ENCODE measurements around the gene GPX4. TPM values are rescaled to one million over a fixed set of nuclear protein-coding genes. Genes with fewer than 3 reads are reported as not detected.

The GPX4 gene
- total RNA-seq, 1 donor from 2014 or later: 204 TPM

DNA sequence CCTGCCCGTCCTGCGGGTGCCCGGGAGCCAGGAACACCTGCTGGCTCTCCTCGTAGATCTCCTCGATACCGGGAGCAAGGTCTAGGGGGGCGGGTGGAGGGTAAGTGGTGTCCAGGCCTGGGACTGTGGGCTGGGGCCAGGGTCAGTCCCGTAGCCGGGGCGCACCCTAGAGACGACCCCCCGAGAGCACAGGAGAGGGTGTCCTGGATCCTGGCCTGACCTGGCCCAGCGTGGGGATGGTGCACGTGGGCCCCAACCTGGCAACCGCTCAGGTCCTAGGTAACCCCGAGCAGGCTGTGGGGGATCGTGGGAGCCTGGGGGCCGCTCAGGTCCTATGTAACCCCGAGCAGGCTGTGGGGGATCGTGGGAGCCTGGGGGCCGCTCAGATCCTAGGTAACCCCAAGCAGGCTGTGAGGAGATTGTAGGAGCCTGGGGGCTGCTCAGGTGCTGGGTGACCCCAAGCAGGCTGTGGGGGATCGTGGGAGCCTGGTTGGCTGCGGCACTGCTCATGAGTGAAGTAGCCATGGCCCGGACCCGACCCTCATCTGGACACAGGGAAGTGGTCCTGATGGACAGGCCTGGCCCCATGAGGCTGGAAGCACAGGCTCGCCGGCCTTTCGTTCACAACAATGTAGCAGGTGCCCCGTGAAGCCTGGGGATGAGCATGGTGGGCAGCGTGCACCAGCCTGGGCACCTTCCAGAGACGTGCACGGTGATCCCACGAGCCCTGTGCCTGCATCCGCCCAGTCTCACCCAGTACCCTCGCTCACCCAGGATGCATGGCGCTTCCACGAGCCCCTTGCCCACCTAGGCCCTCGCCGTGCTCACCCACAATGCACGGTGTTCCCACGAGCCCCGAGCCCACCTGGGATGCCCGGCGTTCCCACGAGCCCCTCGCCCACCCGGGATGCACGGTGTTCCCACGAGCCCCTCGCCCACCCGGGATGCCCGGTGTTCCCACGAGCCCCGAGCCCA, 6.2 kb downstream of the GPX4 start:
- no peak overlapping the region for H3K27ac Mint-ChIP-seq
- no peak for DNase-seq (ENCODE audit: extremely low spot score, unreplicated experiment)
- H3K4me3 Mint-ChIP-seq: no peak overlapping the region
- no peaks in the 10 kb centered on the region for H3K9me3 Mint-ChIP-seq
- no peaks in the 10 kb centered on the region for H3K27me3 Mint-ChIP-seq
- TF ChIP-seq, protein P1, sequence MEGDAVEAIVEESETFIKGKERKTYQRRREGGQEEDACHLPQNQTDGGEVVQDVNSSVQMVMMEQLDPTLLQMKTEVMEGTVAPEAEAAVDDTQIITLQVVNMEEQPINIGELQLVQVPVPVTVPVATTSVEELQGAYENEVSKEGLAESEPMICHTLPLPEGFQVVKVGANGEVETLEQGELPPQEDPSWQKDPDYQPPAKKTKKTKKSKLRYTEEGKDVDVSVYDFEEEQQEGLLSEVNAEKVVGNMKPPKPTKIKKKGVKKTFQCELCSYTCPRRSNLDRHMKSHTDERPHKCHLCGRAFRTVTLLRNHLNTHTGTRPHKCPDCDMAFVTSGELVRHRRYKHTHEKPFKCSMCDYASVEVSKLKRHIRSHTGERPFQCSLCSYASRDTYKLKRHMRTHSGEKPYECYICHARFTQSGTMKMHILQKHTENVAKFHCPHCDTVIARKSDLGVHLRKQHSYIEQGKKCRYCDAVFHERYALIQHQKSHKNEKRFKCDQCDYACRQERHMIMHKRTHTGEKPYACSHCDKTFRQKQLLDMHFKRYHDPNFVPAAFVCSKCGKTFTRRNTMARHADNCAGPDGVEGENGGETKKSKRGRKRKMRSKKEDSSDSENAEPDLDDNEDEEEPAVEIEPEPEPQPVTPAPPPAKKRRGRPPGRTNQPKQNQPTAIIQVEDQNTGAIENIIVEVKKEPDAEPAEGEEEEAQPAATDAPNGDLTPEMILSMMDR (conservative IDR thresholded peaks at IDR 0.05): no peak
- H3K4me1 Mint-ChIP-seq (ENCODE audit: unreplicated experiment): no peaks in the 10 kb centered on the region
- H3K36me3 Mint-ChIP-seq: no peaks in the 10 kb centered on the region

DNA sequence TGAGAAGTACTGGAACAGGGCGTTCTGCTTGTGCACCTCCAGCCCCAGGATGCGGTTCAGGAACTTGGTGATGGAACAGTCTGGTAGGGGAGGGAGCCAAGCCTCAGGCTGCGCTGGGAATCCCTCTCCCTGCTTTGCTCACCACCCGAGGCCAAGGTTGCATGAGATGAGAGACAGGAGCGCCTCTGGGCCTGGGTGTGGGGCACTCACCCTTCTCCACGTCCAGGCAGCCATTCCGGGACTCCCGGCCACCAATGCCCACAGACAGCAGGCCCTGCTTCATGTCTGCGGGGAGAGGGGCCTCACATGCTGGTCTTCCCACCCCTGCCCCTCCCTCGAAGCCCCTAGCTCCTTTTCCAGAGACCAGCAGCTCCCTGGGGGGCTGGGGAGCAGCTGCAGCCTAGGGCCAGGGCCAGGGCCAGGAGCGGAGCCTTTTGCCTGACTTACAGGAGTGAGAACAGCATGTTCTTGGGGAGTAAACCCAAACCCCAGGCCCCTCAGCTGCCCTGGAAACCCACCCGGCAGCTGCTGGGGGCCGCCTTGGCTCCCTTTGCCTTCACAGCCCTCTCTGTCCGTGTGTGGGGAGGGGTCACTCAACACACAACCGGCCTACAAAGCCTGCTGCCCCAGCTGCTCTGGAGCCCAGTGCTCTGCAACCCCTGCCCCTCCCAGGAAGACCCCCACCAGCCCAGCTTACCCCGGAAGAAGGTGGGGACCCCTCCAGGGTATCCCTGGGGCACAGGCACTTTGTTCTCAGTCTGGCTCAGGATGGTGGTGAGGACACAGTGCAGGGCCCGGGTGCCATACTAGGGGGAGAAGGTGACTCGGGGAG, 7.2 kb downstream of the GPX4 start:
- H3K27ac Mint-ChIP-seq: no peak overlapping the region
- H3K4me1 Mint-ChIP-seq (ENCODE audit: unreplicated experiment): no peaks in the 10 kb centered on the region

DNA sequence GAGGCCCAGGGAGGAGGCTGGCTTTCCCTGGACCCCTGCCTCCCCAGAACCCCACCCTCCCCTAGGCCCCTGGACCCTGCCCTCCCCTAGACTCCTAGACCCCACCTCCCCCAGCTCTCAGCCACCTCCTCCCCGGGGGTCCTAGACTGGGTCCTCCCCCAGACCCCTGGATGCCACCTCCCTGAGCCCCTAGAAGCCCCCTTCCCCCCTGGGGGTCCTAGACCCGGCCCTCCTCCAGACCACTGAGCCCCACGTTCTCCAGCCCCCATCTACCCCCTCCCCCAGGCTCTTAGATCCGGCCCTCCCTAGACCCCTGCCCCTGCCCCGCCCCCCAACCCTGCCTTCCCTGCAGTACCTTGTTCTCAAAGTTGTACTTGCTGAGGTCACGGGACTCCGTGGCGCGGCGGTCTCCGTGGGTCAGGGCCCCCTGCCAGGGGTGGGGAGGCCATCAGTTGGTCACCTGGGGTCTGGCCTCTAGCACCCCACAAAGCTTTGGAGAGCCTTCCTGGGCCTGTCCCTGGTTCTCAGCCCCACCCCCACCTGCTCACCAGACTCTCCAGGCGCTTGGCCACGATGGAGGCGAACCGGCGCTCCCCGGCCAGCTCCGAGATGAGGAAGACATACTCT, 8.0 kb downstream of the GPX4 start:
- H3K27me3 Mint-ChIP-seq: no peaks in the 10 kb centered on the region

More for the DNA sequence above, 7.2 kb downstream of the GPX4 start:
- Mint-ChIP-seq H3K27me3 (no peaks in the 10 kb centered on the region), H3K4me3 (no peak overlapping the region), H3K36me3 (no peaks in the 10 kb centered on the region), H3K9me3 (no peaks in the 10 kb centered on the region)
- TF ChIP-seq, protein P1 (conservative IDR thresholded peaks at IDR 0.05): no peak
- no peak for DNase-seq (ENCODE audit: extremely low spot score, unreplicated experiment)

DNA sequence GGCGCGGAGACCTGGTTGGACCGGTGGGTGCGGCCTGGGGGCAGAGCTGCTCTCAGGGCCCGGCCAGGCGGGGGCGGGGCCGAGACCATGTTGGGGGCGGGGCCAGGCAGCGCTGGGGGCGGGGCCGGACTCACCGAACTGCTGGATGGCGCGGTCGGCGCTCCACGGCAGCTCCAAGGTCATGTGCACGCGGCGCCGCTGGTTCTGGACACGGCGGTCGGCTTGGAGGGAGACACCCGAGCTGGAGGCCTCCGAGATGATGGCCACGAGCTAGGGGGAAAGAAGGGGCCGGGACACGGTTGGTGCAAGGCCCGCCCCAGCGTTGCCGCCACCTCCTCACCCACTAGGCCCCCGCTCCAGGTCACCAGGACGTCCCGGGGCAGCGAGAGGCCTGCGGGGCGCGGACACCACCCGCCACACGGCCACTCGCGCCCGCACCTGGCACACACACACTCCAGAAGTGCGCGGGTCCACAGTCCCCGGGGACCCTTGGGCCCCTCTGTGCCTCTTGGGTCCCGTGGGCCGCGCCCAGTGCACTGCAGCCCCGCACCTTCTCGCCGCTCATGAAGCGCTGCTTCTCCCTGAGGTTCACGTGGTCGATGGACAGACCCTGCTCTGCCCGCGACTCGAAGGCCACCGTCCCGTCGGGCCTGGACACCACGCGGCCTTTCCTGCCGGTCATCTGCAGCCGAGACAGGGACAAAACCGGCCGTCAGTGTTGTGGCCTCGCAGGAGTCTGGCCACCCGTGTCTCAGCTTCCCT, 8.7 kb downstream of the GPX4 start:
- Mint-ChIP-seq H3K36me3 (no peaks in the 10 kb centered on the region), H3K9me3 (no peaks in the 10 kb centered on the region), H3K4me3 (no peak overlapping the region), H3K27me3 (no peaks in the 10 kb centered on the region), H3K27ac (no peak overlapping the region), H3K4me1 (ENCODE audit: unreplicated experiment) (no peaks in the 10 kb centered on the region)
- DNase-seq (ENCODE audit: extremely low spot score, unreplicated experiment): no peak
- TF ChIP-seq, protein P1 (conservative IDR thresholded peaks at IDR 0.05): no peak

More for the DNA sequence above, 8.0 kb downstream of the GPX4 start:
- DNase-seq (ENCODE audit: extremely low spot score, unreplicated experiment): no peak
- H3K9me3 Mint-ChIP-seq: no peaks in the 10 kb centered on the region
- TF ChIP-seq, protein P1 (conservative IDR thresholded peaks at IDR 0.05): no peak
- H3K36me3 Mint-ChIP-seq: no peaks in the 10 kb centered on the region
- H3K27ac Mint-ChIP-seq: no peak overlapping the region
- H3K4me3 Mint-ChIP-seq: no peak overlapping the region
- no peaks in the 10 kb centered on the region for H3K4me1 Mint-ChIP-seq (ENCODE audit: unreplicated experiment)

Data from type B pancreatic cell (in vitro differentiated cells).